Posterior vena cava (tissue), 2 donors: Measurements from ENCODE around the gene ITGB2. TPM values are rescaled to one million over a fixed set of nuclear protein-coding genes. Genes with fewer than 3 reads are reported as not detected.

ENCODE experiments used
- DNase-seq: peaks from one replicate; pipeline ENCODE4 v3.0.0-alpha.2; 2020; ENCODE audit warnings: low spot score
- intact Hi-C, 2 donors: fragments of 100-400 bp; cut with DNase I; formaldehyde crosslinking; loops; one replicate each; pipeline versions ENCODE4 v1.14.1 to v1.14.2; 2022 to 2023
- total RNA-seq, 2 donors: library from RNA; stranded (reverse); fragmentation: NEBNext Ultra II Directional; extraction: Animal tissue kit (Norgen Biotek cat#: 25700); gene quantifications; one replicate each; pipeline ENCODE4 v1.2.1, GENCODE V29; 2021
- donor health status: DM: yes; HTN: yes; CAD: no.
- donor health status: DM: yes; HTN: yes; CAD: no.

ITGB2 gene
- total RNA-seq, 2 donors from 2014 or later: 47.9 to 122 TPM

DNA sequence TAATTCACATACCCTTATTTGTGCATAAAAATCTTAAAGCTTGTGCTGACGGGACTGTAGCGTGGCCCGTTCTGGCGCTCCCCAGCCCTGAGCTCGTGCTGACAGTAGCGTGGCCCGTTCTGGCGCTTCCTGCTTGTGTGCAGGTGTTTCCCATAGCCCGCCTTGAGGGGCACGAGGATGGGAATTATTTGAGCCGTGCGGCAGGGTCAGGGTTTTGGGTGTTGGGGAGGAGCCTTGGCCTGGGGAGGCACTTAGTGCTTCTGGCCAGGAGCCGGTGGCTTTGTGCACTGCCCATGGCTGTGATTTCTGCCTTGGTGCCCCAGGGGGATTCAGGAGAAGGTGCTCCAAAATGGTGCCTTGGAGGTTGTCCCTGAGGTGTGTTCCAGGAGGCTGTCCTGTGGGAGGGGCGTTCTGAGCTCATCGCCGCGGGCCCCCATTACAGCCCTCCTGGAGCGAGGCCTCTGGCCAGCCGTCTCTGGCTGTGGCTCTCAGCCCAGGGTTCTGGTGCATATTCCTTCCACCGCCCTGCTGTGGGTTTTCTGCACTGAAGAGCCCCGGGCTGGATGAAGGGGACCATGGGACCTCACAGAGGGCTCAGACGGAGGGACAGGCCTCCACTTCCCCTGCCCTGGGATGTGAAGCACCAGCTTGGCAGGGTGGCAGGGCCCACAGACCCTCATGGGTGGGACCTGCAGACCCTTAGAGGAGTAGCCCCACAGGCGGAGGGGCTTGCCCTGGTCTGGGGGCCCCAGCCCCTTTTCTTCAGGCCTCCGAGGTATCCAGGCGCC, 25.7 kb upstream of the ITGB2 start:
- peak; percentile 77 for DNase-seq
- intact Hi-C loops: no loop called here

DNA sequence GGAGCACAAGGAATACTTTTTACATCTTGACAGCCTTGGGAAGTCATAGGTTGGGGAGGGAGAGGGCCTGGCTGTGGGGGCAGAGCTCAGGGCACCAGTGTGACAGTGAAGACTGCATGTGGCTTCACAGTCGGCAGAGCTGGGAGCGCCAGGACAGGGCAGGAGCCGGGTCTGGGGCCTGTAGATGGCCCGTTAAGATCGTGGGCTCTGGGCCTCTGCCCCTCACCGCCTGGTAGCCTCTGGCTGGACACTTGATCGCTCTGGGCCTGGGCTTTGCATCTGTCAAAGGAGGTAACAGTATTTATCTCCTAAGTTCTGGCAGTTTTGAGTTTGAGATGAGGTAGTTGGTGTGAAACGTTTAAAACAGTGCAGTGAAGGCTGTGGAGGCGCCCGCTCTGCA, 23.9 kb upstream of the ITGB2 start:
- intact Hi-C loops: no loop called here
- peak; percentile 79 for DNase-seq

DNA sequence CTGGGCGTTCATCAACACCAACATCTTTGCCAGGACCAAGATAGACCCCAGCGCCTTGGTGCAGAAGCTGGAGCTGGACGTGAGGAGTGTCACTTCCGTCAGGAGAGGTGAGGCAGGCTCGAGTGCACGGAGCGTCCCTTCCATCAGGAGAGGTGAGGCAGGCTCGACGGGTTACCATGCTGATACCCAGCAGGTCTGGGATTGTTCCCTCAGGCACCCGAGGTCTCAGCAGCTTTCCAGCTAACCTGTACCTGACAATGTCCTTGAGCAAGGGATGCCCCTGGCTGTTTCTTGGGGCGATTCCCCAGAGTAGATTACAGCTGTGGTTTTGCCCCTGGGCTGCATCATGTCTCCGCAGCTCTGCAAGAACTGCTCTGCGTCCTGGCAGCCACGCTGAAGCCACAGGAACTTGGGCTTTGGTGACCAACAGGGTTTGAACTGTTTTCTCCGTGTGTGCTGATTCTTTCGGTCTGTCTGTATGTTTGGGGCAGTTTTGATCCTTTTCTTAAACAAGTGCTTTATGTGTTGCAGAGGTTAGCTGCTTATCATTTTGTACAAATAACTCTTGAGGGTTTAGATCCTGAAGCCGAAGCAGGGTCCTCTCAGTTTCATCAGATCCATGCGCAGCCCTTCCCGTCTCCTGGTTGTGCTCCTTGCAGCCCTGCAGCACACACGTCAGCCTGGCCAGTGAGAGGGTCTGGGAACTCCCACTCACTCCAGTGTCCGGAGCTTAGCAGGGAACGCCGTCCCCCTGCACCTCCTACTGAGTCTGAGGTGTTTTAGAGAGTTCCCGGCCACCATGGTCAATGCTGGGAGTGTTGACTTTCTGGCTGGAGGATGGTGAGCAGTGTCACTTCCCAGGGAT, 23.2 kb upstream of the ITGB2 start:
- DNase-seq: peak; percentile 78
- intact Hi-C loops: no loop called here

DNA sequence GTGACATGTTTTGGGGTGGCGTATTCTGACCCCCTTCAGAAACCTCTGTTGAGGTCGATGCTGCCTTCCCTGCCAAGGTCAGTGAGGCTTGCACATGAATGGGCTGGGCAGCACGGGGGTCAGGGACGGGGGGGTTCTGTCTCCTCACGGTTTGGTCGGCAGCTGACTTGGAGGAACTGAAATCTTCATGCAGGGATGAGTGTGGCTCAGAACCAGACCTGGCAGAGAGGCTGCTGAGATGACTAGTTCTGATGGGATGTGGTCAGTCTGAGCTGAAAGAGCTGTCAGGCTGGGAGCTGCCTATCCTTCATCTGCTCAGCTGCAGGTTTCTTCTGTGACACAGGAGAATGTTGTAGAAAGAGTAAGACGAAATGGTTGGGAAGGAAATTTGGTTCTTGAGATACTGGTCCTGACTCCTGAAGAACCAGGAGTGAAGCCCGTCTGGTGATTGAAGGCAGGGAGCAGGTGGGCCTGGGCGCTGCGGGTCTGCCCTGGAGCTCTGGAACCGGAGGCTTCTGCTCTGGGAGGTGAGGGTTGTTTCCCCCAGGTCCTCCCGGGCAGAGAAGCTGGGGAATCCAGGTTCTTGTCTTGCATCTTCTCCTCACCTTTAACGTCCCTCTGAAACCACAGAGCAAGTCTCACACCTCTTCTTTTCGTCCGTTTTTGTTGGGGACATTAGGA, 22.4 kb upstream of the ITGB2 start:
- DNase-seq: peak; percentile 38
- intact Hi-C loops: no loop called here

DNA sequence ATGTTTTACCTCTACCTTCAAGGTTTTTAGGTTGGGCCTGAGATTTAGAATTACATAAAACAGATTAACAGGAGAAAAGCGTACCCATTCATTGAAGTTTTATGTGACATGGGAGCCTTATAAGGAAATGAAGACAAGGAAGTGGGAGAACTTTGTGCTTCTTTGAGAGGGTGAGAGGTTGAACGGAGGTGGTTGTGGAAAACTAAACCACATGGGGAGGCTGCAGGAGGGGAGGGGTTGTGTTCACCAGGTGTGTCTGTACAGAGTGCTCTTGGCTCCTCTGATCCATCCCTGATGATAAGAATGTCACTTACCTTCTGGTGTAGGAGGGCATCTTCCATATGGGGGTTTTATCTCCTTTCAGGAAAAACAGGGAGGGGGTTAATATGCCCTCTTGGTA, 21.9 kb upstream of the ITGB2 start:
- no peak for DNase-seq
- intact Hi-C loops: no loop called here

DNA sequence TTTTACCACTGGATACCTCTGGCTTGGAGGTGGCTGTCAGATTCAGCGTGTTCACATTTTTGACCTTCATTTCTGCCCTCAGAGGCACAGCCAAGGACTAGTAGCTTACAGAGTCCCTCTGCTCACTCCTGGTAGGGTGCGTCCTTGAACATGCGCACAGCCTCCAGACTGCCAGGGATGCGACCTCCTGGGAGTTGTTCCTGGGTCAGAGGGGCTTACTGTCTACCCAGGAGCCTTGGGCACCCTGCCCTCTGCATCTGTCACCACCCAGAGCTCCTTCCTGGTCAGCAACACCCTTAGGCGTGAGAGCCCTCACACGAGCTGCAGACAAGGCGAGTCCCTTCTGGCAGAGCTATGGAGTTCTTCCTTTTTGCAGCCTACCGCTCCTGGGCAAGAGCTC, 20.9 kb upstream of the ITGB2 start:
- intact Hi-C loops: no loop called here
- peak; percentile 59 for DNase-seq

DNA sequence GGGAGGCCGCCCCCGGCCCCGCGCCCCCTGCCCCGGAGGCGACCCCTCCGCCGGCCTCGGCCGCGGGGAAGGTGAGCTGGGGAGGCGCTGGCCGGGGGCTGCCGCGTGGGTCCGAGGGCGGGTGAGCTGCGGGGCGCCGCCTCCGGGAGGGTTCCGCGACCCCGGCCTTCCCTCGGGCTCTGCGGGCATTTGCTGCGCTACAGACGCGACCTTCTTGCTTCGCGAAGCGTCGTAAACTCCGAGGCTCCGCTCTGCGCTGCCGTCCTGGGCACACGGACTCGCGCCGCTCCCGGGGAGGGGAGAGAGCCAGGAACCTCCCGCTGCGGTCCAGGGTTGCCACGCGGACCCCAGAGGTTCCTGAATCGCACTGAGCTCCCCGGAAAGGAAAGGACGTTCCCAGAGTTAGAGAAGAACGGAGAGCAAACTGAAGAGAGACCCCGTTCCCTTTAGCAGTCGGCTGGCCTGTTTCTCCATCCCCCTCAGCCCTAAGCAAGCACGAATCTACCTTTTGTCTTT, 19.5 kb upstream of the ITGB2 start:
- intact Hi-C loops: no loop called here
- DNase-seq: no peak

DNA sequence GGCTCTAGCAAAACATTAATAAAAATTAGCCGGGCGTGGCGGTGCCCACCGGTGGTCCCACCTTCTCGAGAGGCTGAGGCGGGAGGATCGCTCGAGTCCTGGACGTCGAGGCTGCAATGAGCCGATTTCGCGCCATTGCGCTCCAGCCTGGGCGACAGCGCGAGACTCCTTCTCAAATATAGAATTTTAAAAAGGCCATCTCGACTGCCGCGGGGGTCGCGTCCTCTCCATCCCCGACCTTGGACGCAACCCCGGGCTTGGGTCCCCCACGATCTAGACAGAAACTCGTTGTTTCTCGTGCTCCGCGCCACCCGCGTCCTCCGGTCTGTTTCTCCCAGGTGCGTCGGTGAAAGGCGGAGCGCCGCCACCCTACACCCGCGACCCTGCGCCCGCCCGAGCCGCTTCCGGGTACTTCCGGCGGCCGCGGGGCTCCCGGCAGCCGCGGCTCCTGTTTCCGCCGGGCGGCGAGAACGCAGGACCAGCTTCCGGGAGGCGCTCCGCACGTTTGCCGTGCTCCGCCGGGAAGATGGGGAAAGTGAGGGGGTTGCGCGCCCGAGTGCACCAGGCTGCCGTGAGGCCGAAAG, 18.9 kb upstream of the ITGB2 start, which contains the start of gene SLX9:
Gene SLX9 (plus strand): TSS at position 498 of the 584 bp plus-strand sequence. CDS start 29 bp downstream, at position 527.
- intact Hi-C loops: no loop called here
- DNase-seq: peak; percentile 94

DNA sequence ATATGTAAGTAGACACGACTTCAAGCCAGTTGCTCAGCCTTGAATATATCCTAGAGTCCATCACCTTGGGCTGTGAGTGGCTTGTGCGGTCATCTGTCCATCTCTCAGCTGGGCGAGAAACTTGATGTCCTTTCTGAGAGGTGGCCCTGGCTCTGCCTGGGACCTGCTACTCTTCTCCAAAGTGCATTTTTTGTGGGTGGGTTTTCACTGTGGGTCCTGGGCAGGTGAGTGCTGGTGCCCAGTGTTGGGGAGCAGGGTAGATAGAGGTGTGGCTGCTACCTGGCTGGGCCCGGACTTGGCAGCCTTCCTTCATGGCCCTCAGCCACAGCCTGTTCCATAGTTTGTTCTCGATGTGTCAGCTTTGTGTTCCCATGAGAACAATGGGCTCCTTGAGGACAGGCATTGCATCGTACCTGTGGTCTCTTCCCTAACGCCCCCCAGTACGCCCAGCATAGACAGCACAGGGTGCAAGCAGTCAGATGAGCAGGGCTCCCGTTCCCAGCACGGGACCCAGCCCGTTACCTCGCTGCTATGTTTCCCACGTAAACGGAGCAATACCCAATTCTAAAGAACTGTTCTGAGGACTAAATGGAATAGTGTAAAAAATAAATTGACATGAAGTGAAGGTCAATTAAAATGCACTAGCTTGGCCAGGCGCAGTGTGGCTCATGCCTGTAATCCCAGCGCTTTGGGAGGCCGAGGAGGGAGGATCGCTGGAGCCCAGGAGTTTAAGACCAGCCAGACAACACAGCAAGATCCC, 18.3 kb upstream of the ITGB2 start:
- intact Hi-C loops: no loop called here
- peak; percentile 60 for DNase-seq

DNA sequence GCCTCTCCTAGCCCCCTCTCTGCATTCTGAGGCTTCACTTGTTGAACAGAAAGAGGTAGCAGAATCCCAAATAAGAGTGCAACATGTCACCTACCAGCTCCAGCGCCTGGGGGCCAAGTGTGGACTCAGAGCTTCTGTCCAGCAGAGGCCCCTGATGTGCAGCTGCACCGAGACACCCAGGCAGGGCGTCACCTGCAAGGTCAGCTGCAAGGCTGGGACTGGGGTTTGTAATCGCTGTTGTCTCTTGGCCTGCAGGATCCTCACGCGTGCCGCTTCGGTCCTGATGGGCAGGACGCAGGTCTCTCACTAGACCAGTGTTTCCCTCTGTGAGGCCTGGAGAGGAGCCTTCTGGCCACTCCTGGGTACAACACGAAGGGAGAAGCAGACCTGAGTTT, 14.8 kb upstream of the ITGB2 start:
- intact Hi-C loops: no loop called here
- DNase-seq: no peak

DNA sequence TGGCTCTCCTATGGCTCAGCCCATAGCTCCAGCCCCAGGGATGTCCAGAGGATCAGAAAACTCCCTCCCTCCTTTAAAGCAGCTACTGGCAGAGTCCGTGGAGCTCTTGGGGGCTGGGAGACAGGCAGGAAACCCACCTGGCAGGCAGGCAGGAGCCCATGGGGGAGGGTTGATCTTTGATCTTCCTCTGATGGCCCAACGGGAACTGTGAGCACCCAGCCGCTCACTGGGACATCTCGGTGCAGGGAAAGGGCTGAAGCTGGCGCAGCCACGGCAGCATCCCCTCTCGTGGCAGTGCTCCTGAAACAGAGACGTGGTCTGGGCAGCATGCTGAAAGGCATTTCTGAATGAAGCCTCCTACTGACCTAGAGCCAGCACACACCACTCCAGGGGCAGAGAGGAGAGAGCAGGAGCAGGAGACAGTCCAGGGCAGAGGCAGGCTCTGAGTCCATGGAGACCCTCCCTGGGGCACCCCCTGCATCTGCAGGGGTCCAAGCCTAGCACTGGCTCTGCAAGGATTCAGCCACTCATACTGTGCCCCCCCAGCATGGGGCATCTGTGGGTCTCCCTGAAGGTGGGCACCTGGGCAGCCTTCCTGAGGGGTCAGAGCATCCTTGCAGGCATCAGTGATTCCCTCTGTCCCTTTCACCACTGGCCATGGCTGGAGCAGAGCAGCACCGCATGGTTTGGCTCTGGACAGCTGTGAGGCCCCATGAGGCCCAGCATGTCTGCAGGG, 14.3 kb upstream of the ITGB2 start:
- no peak for DNase-seq
- intact Hi-C loops: loop anchor here in 1 of 2 donors (5.0 kb wide), 1 partner anchor 43 kb away; no protein-coding TSS in a partner anchor

DNA sequence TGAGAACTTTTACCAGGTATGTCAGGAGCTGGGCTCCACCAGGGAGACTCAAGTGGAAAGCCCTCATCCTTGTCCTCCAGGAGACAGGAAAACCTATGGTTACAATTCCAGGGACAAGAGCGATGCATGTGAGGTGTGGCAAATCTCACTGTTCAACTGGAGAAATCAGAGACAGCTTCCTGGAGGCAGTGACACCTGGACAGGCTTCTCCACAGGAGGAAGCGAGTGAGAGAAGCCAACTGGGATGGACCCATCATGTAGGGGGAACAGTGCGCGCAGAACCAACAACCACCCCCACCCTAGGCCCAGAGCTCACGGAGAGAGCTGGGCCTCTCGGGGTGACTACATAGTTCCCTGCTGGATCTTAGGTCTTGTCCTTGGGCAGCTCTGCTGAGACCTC, 13.6 kb upstream of the ITGB2 start:
- no peak for DNase-seq
- intact Hi-C loops: loop anchor here in 1 of 2 donors (5.0 kb wide), 1 partner anchor 42 kb away; no protein-coding TSS in a partner anchor

DNA sequence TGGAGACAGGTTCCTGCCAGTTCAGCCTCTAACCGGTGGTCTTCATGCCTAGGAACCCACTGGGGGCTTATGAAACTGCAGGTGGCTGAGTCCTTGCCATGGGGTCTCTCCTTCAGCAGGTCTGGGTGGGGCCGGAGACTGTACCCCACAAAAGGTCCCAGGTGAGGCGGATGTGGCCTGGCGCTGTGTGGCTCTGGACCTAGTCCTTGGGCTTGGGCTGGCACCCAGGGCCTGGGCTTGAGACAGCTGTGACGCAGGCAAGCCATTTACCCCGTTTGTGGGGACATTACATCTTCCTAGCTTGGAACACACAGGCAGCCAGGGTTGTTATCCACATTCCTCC, 13.2 kb upstream of the ITGB2 start:
- no peak for DNase-seq

DNA sequence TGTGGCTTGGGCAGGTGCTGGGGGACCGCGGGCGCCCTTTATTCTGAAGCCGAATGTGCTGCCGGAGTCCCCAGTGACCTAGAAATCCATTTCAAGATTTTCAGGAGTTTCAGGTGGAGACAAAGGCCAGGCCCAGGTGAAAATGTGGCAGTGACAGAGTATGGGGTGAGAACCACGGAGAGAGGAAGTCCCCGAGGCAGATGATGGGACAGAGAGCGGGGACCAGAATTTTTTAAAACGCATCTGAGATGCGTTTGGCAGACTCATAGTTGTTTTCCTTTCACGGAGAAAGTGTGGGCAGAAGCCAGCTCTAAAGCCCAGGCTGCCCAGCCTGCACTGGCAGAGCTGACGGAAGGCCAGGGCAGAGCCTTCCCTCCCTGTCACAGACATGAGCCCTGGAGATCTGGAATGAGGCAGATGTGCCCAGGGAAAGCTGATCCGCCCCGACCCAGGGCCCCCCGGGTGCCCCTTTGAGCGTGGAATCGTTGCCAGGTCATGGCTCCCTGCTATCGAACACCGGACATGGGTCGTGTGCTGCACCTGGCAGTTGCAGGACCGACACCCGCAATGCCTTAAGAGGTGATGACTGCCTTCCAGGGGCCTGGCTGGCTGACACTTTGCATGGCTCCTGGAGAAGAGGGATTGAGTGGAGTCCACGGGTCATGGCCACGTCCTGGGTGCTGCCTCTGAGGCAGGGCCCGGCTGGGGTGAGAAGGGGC, 12.7 kb upstream of the ITGB2 start:
- intact Hi-C loops: loop anchor here in 1 of 2 donors (5.0 kb wide), 1 partner anchor 41 kb away; no protein-coding TSS in a partner anchor
- no peak for DNase-seq

More for the DNA sequence above, 13.2 kb upstream of the ITGB2 start:
- intact Hi-C loops: loop anchor here in 1 of 2 donors (5.0 kb wide), 1 partner anchor 42 kb away; no protein-coding TSS in a partner anchor

DNA sequence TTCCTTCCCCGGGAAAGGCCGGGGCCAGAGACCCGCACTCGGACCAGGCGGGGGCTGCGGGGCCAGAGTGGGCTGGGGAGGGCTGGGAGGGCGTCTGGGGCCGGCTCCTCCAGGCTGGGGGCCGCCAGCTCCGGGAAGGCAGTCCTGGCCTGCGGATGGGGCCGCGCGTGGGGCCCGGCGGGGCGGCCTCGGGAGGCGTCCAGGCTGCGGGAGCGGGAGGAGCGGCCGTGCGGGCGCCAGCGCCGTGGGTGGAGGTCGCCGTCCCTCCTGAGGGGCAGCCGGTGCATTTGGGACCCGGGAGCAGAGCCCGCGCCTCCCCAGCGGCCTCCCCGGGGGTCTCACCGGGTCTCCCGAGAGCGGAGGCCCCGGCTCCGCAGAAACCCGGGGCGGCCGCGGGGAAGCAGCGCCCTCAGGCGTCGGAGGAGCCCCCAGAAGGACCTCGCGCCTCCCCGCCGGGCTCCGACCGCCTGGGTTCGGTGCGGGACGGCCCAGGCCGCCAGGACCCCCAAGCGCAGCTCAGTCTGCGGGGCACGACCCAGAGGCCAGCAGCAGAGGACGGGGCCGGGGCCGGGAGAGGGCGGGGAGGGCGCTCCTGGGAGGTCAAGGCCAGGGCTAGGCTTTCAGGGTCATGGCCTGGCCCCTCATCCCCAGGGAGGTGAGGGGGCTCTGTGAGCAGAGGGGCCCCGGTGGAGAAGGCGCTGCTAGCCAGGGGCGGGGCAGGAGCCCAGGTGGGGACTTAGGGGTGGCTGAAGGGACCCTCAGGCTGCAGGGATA, 11.9 kb upstream of the ITGB2 start:
- DNase-seq: no peak
- intact Hi-C loops: loop anchor here in 1 of 2 donors (5.0 kb wide), 1 partner anchor 40 kb away; no protein-coding TSS in a partner anchor
